Skeletal muscle cell (primary cell): Measurements from ENCODE around the gene MST1.
"Not testable (repeated sequence)": the region's sequence is repeated elsewhere in the genome, so short reads cannot be mapped to it uniquely, and the experiment has no call there.

ENCODE experiments used
- DNase-seq: peaks from one replicate; pipeline ENCODE4 v3.0.0-alpha.2; 2010; ENCODE audit warnings: low read depth
- H3K4me3 ChIP-seq: 2 replicates; pipeline ENCODE4 v1.5.1; 2011; ENCODE audit warnings: low read depth, mild to moderate bottlenecking, control low read depth, low read length, moderate library complexity

Gene MST1

DNA sequence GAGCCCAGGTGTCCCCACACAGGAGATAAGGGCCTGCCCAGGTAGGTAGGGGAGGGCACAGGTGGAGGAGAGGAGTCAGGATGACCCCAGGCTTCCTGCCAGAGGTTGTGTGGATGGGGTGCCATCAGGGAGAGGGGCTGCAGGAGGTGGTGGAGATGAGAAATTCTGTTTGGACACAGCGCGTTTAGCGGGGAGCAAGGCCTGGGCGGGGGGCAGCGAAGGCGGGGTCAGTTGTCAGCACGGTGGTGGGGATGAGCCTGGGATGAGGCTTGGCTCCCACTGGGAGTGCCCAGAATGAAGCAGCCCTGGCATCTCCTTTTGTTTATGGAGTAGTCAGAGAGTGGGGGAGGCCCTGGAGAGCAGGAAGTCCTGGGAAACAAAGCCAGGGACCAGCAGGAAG is 14.7 kb upstream of the MST1 start:
- H3K4me3 ChIP-seq, result no peak overlapping the region
- DNase-seq, result no peak

DNA sequence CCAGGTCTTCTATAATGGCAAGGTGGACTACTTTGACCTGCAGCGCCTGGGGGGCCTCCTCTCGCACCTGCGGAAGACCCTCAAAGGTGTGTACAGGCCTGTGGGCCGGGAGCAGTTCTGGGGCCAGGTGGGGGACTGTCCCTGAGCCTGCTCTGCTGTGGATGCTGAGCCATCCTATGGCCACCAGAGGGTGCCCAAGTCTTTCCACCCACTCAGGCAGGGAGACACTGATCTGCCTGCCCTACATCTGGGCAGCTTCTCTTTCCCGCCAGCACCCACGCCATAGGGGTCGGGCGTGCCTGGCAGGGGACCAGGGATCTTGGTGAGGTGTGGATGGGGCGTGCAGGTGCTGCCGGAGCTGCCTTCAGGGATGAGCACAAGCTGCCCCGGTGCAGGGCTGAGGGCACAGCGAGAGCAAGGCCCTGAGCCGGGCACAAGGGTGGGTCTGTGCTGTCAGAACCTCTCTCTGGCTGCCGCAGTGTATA is 14.2 kb upstream of the MST1 start:
- H3K4me3 ChIP-seq, result no peak overlapping the region

DNA sequence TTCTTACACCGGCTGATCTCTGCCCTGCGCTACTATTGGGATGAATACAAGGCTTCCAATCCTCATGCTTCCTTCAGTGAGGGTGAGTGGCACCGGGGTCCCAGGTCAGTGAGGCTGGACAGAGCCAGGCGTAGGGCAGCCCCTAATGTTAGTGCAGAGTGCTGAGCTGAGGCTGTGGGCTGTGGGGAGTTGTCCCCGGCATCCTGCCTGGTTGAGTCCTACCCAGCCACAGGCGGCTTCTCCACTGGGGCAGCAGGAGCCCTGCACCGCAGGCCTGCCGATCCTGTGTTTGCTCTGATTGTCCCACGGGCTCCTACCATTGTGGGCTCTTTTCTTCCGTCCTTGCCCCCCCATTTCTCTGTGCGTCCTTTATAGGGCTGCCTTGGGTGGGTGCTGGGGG is 13.4 kb upstream of the MST1 start:
- no peak overlapping the region for H3K4me3 ChIP-seq
- DNase-seq, result no peak

More for the DNA sequence above, 14.2 kb upstream of the MST1 start:
- no peak for DNase-seq

DNA sequence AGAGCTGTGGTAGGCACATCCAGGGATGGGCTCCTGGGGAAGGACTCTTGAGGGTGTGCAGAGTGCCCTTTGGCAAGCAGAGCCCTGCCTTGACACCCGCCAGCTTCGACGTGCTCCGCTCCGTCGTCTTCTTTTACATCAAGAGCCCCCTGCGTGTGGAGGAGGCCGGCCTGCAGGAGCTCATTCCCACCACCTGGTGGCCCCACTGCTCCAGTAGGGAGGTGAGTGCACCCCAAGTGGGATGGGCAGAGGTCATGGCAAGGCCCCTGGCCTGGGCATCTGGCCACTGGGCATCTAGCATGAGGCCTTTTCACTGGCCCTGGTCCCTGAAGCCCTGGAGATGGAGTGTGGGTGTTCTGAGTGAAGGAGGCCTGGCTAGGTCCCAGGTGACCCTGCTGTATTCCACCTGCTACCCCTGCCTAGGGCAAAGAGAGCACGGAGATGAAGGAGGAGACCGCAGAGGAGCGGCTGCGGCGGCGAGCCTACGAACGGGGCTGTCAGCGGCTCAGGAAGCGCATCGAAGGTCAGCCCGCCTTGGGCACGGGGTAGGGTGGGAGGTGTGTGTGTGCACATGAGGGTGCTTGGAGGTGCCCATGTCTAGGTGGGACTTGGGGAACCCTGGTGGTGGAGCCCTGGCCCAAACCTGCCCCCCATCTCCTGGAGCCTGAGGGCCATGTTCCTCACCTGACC is 12.3 kb upstream of the MST1 start:
- DNase-seq, result no peak
- H3K4me3 ChIP-seq, result no peak overlapping the region

DNA sequence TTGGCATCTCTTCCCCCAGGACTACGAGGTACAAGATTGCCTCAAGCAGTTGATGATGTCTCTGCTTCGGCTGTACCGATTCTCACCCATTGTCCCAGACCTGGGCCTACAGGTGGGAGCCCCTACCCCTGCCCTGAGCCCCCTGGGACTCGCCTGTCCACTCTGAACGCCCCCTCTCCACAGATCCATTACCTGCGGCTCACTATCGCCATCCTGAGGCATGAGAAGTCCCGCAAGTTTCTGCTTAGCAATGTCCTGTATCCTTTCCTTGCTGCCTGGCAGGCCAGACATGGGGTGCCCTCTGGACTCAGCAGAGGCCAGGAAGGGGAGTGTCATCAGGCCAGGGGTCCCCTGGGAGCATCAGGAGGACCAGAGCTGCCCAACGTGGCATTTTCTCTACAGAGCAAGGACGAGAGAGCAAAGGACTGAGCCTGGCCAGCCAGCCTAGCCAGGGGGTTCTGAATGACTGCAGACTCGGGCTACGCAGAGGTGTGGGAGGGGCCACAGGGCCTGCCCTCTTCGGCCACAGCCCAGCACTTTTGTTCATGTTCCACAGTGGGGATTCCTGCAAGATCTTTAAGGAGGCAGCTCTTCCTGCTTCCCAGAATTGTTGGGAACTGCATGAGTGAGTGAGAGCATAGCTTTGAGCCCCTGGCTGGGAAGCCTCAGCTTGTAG is 11.3 kb upstream of the MST1 start:
- DNase-seq, result no peak
- H3K4me3 ChIP-seq, result no peak overlapping the region

DNA sequence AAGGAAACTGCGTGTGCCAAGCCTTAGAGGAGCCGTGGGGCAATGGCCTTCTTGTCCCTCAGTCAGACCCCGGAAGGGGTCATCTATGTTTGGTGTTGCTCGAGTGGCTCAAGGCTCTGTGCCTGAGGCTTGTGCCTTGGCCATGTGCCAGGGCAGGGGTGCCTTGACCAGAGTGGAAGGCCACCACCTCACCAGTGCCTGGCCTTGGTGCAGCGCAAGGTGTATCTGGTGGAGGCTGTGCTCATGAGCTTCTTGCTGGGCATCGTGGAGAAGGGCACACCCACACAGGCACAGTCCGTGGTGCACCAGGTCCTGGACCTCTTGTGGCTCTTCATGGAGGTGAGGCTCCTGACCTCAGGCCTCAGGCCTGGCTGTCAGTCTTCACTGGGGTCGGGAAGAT is 10.7 kb upstream of the MST1 start:
- no peak overlapping the region for H3K4me3 ChIP-seq
- no peak for DNase-seq

DNA sequence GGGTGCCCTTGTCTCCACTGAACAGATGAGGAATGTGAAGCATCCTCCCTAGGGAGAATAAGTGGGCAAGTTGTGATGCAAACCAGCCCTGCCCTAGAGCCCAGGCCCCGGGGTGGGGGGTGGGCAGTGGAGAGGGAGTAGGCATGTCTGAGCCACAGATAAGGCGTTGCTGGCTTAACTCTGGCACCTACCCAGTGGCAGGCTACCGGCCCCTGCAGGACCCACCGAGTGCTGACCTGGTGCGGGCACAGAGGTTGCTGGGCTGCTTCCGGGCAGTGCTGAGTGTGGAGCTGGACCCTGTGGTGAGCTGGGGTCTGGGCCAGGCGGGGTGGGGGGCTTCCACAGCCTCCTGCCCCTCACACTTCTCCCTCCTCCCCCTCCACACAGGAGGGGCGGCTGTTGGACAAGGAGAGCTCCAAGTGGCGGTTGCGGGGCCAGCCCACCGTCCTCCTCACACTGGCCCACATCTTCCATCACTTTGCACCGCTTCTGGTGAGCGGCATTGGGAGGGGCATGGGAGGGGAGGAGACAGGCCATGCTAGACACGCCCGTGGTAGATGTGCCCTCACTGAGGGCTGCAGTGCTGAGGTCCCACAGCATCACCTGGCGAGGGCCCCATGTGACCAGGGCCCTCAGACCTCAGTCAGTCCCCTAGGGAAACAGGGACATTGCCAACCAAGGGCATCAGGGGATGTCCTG is 10.2 kb upstream of the MST1 start:
- no peak for DNase-seq
- no peak overlapping the region for H3K4me3 ChIP-seq

DNA sequence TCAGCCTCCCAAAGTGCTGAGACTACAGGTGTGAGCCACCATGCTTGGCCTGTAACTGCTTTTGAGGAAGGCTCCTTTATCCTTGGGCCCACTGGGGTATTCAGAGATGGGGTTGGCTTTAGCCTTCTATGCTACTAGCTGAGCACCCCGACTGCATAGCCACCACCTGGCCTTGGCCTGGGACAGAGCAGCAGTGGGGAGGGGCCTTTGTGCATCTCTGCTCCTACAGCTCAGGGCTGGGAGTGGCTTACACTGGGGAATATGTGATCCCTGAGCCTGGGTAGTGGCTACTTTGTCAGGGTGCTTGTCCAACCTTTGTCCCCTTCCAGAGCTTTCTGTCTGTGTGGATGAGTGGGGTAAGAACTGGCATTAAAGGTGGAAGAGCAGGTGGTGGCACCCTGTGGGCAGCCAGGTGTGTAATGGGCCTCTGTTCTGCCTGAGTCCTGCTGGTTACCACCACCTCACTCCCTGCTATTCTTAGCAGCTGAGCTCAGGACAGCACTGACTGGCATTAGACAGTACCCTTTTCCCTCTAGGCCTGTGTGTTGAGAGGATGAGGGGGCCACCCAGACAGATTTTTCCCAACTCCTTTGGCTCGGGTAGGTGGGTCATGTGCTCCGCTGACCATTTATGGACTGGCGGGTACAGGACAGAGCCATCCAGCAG is 6.2 kb upstream of the MST1 start:
- not testable (repeated sequence) for H3K4me3 ChIP-seq, DNase-seq

DNA sequence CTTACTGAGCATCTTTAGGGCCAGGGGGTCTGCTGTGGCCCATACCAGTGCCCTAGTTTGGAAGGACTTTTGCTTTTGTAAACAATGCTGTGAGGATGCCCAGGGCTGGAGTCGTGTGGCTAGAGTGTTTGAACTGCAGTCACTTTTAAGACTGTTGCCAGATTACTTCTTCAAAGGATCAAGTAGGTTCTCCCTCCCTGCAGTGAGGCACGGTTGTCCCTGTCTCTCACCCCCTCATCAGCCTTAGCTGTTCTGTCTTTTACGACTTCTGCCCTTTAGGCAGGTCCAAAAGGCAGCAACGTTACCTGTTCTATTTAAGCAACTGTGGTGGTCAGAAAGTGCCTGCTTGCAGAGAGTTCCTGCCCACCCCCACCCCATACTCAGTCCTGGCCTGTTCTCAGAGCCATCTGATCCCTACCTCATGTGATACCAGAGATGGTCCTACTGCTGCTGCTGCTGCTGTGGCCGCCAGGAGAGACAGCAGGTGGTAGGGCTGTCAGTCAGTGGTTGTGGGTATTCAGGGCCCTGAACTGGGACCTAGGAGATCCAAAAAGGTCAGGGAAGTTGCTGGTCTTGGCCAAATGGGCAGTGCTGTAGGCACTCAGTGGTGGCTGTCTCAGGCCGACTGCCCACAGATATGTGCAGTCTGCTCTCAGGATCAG is 5.3 kb upstream of the MST1 start:
- not testable (repeated sequence) for H3K4me3 ChIP-seq, DNase-seq

DNA sequence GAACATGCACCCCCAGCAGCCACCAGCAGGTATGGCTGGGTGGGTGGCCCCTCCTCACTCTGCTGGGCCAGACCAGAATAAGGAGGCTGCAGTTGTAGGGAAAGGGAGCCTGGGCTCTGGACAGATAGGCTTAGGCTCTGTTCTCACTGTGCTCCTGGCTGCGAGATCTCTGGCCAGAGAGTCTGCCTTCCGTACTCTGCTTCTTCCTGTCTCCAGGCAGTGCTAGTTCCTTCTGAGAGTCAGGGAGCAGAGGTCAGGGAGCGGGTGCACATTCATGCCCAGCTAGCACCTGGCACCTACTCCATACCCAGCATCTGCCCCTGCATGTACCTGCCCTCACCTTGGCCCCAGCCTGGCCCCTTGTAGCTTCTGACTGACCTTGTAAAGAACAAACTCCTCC is 2.2 kb upstream of the MST1 start:
- not testable (repeated sequence) for H3K4me3 ChIP-seq, DNase-seq

DNA sequence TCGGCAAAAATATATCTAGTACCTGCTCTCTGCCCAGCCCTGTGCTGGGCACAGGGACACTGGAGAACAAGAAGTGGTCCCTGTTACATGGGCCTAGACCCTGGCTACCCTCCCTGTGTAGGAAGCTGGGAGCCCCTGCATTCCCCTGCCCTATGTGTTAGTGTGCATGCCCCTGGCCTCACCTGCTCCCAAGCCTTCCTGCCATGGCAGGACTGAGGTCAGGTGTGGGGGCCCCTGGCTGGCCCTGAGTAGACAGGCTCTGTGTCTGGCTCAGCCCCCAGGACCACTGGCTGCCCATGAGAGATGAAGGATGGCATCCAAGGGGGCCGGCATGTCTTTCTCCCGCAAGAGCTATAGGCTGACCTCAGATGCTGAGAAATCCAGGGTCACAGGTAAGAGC is 1.6 kb upstream of the MST1 start:
- H3K4me3 ChIP-seq, DNase-seq: not testable (repeated sequence)

DNA sequence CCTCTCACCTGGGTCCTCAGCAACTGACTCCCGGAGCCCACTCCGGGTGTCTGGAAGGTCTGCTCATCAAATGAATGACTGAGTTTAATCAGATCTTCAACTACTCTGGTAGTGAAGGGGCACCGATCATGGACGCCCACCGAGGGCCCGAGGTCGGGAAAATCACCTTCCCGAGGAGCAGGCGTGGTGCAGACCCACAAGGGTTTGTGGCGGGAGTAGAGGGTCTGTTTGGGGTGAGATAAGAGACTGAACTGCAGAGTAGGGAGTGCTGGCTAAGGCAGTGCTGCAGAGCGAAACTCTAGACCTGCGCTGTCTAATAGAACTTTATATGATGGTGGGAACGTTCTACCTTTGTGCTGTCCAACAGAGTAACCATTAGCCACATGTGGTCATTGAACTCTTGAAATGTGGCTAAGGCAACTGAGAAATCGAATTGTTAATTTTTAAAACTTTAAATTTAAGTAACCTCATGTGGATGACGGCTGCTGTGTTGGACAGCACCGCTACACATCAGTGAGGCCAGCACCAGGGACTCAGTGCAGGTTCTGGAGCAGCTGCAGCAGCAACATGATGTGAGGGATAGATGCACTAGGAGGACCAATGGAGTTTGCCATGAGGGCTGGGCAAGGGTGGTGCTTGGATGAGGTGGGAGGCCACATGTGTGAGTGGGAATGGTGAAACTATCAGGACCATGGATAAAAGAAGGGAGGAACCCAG is 792 bp upstream of the MST1 start:
- DNase-seq, result not testable (repeated sequence)
- H3K4me3 ChIP-seq, result peak overlapping the region; percentile 95

DNA sequence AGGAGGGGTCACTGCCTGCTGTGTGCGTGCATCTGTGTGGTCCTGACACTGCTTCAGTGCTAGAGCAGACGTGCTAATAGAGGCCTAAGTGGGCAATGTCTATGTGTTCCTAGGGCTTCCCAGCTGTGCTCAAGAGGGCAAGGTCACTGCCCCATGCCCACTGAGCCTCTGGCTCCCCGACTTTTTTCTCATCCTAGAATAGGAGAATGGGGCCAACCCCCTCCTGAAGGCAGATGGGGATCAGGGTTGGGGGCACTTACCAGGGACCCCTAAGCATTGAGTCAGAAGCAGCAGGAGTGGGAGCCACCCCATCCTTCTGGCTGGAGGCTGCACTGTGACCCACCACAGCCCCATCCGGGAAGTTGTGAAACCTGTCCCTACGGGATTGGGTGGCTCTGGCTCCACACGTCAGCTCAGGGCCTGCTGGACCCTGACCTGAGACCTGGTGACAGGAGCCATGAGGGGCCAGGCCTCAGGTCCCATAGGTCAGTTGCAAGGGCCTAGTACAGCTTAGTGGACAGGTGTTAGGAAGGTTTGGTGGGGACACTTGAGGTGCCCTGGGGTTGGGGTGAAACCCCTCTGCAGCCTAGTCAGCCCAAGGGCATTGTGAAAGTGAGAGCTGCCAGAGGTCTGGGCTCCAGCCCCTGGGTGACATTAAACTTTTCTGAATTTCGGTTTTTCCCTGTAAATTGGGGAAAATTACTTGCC is 782 bp downstream of the MST1 start:
- not testable (repeated sequence) for DNase-seq
- H3K4me3 ChIP-seq, result peak overlapping the region; percentile 95

DNA sequence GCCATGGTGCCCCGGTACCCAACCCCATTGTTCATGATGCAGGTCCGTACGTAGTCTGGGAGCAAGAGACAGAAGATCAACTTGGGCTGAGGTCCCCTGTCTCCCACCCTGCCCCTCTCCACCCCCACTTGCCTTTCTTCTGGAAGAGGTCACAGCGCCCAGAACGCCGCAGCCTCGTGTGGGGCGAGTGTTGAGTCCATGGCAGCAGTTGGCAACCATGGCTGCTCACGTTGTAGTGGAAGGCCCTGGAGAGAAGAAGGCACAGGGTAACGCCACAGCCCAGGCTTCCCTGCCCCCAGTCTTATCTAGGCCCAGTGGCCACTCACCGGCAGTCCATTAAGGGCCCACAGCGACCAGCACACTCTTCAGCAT is 1.9 kb downstream of the MST1 start:
- H3K4me3 ChIP-seq, DNase-seq: not testable (repeated sequence)

DNA sequence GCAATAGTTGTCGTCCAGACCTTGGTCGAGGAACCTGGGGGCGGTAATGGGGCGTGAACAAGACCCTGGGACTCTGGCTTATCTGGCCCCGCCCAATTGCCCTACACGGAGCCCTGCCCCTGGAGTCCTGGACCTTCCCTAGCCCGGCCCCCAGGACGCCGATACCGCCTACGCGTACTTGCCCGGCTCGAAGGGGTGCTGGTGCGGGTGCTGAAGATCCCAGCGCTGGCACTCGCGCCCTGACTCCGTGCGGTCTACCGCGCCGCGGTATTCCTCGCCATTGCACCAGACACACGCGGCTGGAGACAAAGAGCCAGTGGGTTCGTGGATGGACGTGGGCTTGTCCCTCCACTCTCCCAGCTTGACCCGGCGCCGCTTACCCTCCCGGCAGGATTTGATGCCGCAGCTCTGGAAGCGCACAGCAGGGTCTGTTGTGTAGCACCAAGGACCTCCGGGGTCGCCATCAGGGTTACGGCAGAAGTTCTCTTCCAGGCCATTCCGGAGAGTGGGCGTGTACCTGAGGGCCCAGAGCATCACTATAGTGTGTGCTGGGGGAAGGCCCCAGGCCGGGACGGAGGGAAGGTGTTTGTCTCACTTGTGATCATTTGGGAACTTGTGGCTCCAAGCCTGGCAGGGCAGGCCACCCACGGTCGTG is 2.4 kb downstream of the MST1 start:
- peak overlapping the region; percentile 35 for H3K4me3 ChIP-seq
- peak; percentile 20 for DNase-seq

DNA sequence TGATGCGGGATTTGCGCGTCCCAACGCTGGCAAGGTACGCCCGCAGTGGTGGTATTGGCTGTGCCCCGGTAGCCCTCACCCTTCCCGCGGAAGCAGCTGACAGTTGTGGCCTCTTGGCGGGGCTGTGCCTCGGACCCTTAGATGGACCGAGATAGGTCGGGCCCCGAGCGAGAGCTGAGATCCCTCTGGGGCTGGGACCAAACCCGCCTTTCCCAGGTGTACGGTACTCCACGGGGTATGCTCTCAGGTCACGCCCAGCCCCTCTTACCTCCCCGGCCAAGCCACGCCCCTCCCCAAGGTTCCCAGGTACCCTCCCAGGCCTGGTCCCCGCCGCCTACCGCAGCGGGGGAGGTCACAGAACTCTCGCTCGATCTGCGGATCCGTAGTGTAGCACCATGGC is 2.9 kb downstream of the MST1 start:
- not testable (repeated sequence) for DNase-seq
- H3K4me3 ChIP-seq, result peak overlapping the region; percentile 35

DNA sequence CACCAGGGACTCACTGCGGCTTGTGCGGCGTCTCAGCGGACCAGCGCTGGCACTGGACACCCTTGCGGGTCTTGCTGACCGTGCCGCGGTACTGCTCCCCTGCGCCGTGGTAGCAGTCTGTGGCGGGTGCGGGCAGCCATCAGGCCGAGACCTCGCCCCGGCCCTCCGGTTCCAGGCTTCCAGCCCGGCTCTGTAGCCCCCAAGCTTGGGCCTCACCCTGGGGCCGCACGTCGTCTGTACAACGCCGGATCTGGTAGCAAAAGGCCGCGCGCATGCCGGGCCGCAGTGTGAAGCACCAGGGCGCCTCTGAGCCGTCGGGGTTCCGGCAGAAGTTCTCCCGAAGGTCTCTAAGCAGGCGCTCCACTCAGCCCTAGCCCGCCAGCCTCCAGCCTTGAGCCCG is 3.4 kb downstream of the MST1 start:
- not testable (repeated sequence) for DNase-seq, H3K4me3 ChIP-seq

DNA sequence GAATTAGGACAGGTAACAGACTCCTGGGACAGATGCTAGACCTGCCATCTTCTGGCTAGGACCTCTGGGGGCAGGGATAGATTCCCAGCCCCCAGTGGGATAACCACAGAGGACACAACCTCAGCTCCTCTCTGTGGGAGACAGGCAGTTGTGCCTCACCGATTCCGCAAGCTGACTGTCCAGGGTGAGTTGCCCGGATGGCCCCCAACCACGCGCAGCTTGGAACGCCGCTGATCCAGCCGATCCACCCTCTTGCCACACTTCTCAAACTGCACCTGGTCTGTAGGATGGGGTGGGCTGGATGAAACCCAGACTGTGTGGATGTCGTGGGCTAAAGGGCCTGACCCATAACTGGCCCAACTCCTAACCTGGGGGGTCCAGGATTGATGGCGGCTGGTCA is 4.2 kb downstream of the MST1 start:
- DNase-seq, result not testable (repeated sequence)

More for the DNA sequence above, 4.2 kb downstream of the MST1 start:
- H3K4me3 ChIP-seq, result not testable (repeated sequence)
